SK-N-SH (cell line): Measurements from ENCODE around the gene TEX38. TPM values are rescaled to one million over a fixed set of nuclear protein-coding genes. Genes with fewer than 3 reads are reported as not detected.
A peak's percentile ranks its signal among the peaks of the same experiment; 100 is the strongest.

Experiments used
- CTCF ChIA-PET: fragments of 300-600, 350-600 bp; formaldehyde crosslinking; extraction: SDS; loops from one replicate; lab custom pipeline; 2021; lab: Yijun Ruan, JAX
- POLR2A ChIA-PET: fragments of 350-600 bp; sonication (Branson Sonifier 250); formaldehyde crosslinking; extraction: SDS; loops from one replicate; lab custom pipeline; 2020; ENCODE audit warnings: antibody characterized with exemption, inconsistent platforms; lab: Yijun Ruan, JAX
- DNase-seq: peaks from one replicate; pipeline ENCODE4 v3.0.0; 2012
- H2AFZ ChIP-seq: fragments of 200-600 bp; sonication (generic); 2 replicates; pipeline ENCODE4 v1.8.1; 2016; ENCODE audit warnings: antibody characterized with exemption, mild to moderate bottlenecking, low read depth
- H3F3A ChIP-seq: fragments of 200-600 bp; sonication (generic); replicated peaks from 2 replicates; pipeline ENCODE3; 2016; ENCODE audit warnings: antibody characterized with exemption, mild to moderate bottlenecking; ENCODE audit not compliant: insufficient read depth
- H3K27ac ChIP-seq, 2 experiments: fragments of 200-500 bp in 1 of 2; fragments of 200-600 bp in 1 of 2; sonication (Bioruptor generic) in 1 of 2; sonication (generic), shearing (Covaris generic) in 1 of 2; 2 replicates each; pipeline versions ENCODE4 v1.5.1 to v1.6.1; 2014 to 2016; ENCODE audit warnings: low read depth in 2 of 2, inconsistent platforms in 1 of 2, low read length in 1 of 2, mild to moderate bottlenecking in 1 of 2, mixed read lengths in 1 of 2
- H3K27me3 ChIP-seq: fragments of 200-600 bp; sonication (generic), shearing (Covaris generic); 2 replicates; pipeline ENCODE4 v1.6.1; 2016; ENCODE audit warnings: mixed run types; ENCODE audit not compliant: insufficient read depth
- H3K36me3 ChIP-seq, 2 experiments: fragments of 200-500 bp in 1 of 2; fragments of 200-600 bp in 1 of 2; sonication (Bioruptor generic) in 1 of 2; sonication (generic) in 1 of 2; replicated peaks in 1 of 2; 2 replicates each; pipeline versions ENCODE3 to v1.5.1; 2014 to 2016; ENCODE audit warnings: low read length in 1 of 2, mild to moderate bottlenecking in 1 of 2; ENCODE audit not compliant: insufficient read depth in 2 of 2, control insufficient read depth in 1 of 2
- H3K4me1 ChIP-seq, 2 experiments: fragments of 200-500 bp in 1 of 2; fragments of 200-600 bp in 1 of 2; sonication (Bioruptor generic) in 1 of 2; sonication (generic), shearing (Covaris generic) in 1 of 2; 2 replicates each; pipeline versions ENCODE4 v1.5.1 to v1.6.1; 2014 to 2016; ENCODE audit warnings: low read depth in 1 of 2, low read length in 1 of 2, mixed run types in 1 of 2; ENCODE audit not compliant: insufficient read depth in 2 of 2, control insufficient read depth in 1 of 2
- H3K4me2 ChIP-seq: fragments of 200-600 bp; sonication (generic), shearing (Covaris generic); 2 replicates; pipeline ENCODE4 v1.6.1; 2017; ENCODE audit warnings: mixed run types
- H3K4me3 ChIP-seq, 2 experiments: fragments of 200-500 bp in 1 of 2; fragments of 200-600 bp in 1 of 2; sonication (Bioruptor generic) in 1 of 2; sonication (generic), shearing (Covaris generic) in 1 of 2; 2 replicates each; pipeline versions ENCODE4 v1.5.1 to v1.8.1; 2014 to 2016; ENCODE audit warnings: low read depth in 2 of 2, inconsistent platforms in 1 of 2, low read length in 1 of 2, mild to moderate bottlenecking in 1 of 2, mixed read lengths in 1 of 2, moderate library complexity in 1 of 2
- H3K79me2 ChIP-seq: fragments of 200-600 bp; sonication (generic); 2 replicates; pipeline ENCODE4 v1.8.1; 2017; ENCODE audit warnings: mild to moderate bottlenecking; ENCODE audit not compliant: insufficient read depth
- H3K9ac ChIP-seq: fragments of 200-600 bp; sonication (generic); 2 replicates; pipeline ENCODE4 v1.6.1; 2017; ENCODE audit warnings: mixed run types
- H3K9me2 ChIP-seq: fragments of 200-600 bp; sonication (generic); 2 replicates; pipeline ENCODE4 v1.6.1; 2017; ENCODE audit warnings: mixed run types
- H3K9me3 ChIP-seq: fragments of 200-600 bp; sonication (generic); 2 replicates; pipeline ENCODE4 v1.6.1; 2017; ENCODE audit warnings: mixed run types, mild to moderate bottlenecking, moderate library complexity
- H4K20me1 ChIP-seq: fragments of 200-600 bp; sonication (generic); 2 replicates; pipeline ENCODE4 v1.6.1; 2017; ENCODE audit warnings: mild to moderate bottlenecking, mixed run types; ENCODE audit not compliant: insufficient read depth
- CTCF ChIP-seq: fragments of 200-600 bp; sonication (generic); IDR thresholded peaks from 2 replicates; pipeline ENCODE4 v1.6.1; 2017; ENCODE audit warnings: antibody characterized with exemption, mild to moderate bottlenecking, moderate library complexity
- EZH2phosphoT487 ChIP-seq: fragments of 200-600 bp; sonication (generic); IDR thresholded peaks from 2 replicates; pipeline ENCODE4 v1.6.1; 2017; ENCODE audit warnings: low read depth, mixed run types, mild to moderate bottlenecking, antibody characterized with exemption, moderate library complexity, borderline replicate concordance
- FOXJ3 ChIP-seq: sonication (generic); formaldehyde crosslinking; IDR thresholded peaks from 2 replicates; pipeline ENCODE4 v1.5.1; 2020; ENCODE audit warnings: mild to moderate bottlenecking, missing genetic modification reagents
- MAX ChIP-seq: IDR thresholded peaks from 2 replicates; pipeline ENCODE4 v1.4.0; 2012; ENCODE audit warnings: low read depth
- PBX3 ChIP-seq: IDR thresholded peaks from 2 replicates; pipeline ENCODE4; 2012
- RAD21 ChIP-seq: IDR thresholded peaks from 2 replicates; pipeline ENCODE4 v1.6.1; 2012; ENCODE audit warnings: mild to moderate bottlenecking, low read length
- SMC3 ChIP-seq: IDR thresholded peaks from 2 replicates; pipeline ENCODE4 v1.6.1; 2012; ENCODE audit warnings: low read depth, low read length, improper control_type of control experiment
- TCF12 ChIP-seq: IDR thresholded peaks from 2 replicates; pipeline ENCODE4 v1.4.0; 2012
- WGBS: methylation state at CpG from one replicate; pipeline ENCODE4 v1.1.6; 2017; ENCODE audit warnings: low lambda C conversion rate; 5-methylcytosine and 5-hydroxymethylcytosine counted together
- polyA plus RNA-seq, 3 experiments: library from polyadenylated mRNA; depleted of rRNA; stranded (reverse); fragments of >200 nt; gene quantifications; 2 replicates each; pipeline ENCODE4 v1.2.3, GENCODE V29; 2012

Gene TEX38
- polyA plus RNA-seq, 1 of the 3 experiments (the other 2 are of a cell fraction): 0.07 TPM

- TF ChIP-seq CTCF (peak; percentile 46), FOXJ3 (CRISPR knock-in tag) (no peak), RAD21 (peak; percentile 57), SMC3 (peak; percentile 23)
- TF ChIP-seq, all 33 proteins: peak for 3
- CTCF ChIA-PET: interaction anchor here (0.7 to 1.4 kb wide), 5 partner anchors 14 to 175 kb away, joined by 3 to 4 read pairs (median 3); partner anchors contain the start of genes ATPAF1 and MKNK1
- no peak overlapping the region for H3K27ac ChIP-seq
- H4K20me1 ChIP-seq: no peaks in the 10 kb centered on the region
- no peaks in the 10 kb centered on the region for H3K36me3 ChIP-seq
- no peak overlapping the region for H3K9ac ChIP-seq
- no peaks in the 10 kb centered on the region for H3K9me3 ChIP-seq
- peaks cover 0 to 3% of the 10 kb centered on the region in 2 experiments; a peak in 1 of 4 replicates for H3K4me1 ChIP-seq
- no peaks in the 10 kb centered on the region for H3K9me2 ChIP-seq
- POLR2A ChIA-PET: no interaction called here
- no peak for DNase-seq
- 100% methylated on average over 2 of the region's 3 CpGs for WGBS
- H3K4me2 ChIP-seq: no peak overlapping the region
- peaks cover 3% of the 10 kb centered on the region for H3F3A ChIP-seq
- H2AFZ ChIP-seq: no peak overlapping the region
- no peaks in the 10 kb centered on the region for H3K27me3 ChIP-seq
- H3K4me3 ChIP-seq: no peak overlapping the region
- H3K79me2 ChIP-seq: no peaks in the 10 kb centered on the region
These were observed 49.3 kb upstream of the TEX38 start for GRCh38 chr1:46622344-46622743.

GRCh38 chr1:46623743-46624644 lies 47.7 kb upstream of the TEX38 start:
- ChIA-PET CTCF (no interaction called here), POLR2A (interaction anchor here (1.0 kb wide), 1 partner anchor 45 kb away, joined by 3 read pairs; no protein-coding TSS in a partner anchor)
- H3K27ac ChIP-seq: no peak overlapping the region
- no peaks in the 10 kb centered on the region for H3K9me2 ChIP-seq
- no peak for DNase-seq
- TF ChIP-seq EZH2phosphoT487 (no peak), MAX (no peak), PBX3 (no peak), TCF12 (no peak)
- no peaks in the 10 kb centered on the region for H3K4me1 ChIP-seq
- no peaks in the 10 kb centered on the region for H3K36me3 ChIP-seq
- H3K9me3 ChIP-seq: no peaks in the 10 kb centered on the region
- no peaks in the 10 kb centered on the region for H3K79me2 ChIP-seq
- WGBS: 87% methylated on average over 4 of the region's 4 CpGs
- H3K4me3 ChIP-seq: no peak overlapping the region
- H3K9ac ChIP-seq: no peak overlapping the region
- H2AFZ ChIP-seq: no peak overlapping the region
- no peaks in the 10 kb centered on the region for H3F3A ChIP-seq
- H3K4me2 ChIP-seq: no peak overlapping the region
- H4K20me1 ChIP-seq: no peaks in the 10 kb centered on the region
- H3K27me3 ChIP-seq: no peaks in the 10 kb centered on the region
